Small intestine (tissue), 7 donors: Measurements from ENCODE around the gene IGHMBP2. TPM values are rescaled to one million over a fixed set of nuclear protein-coding genes. Genes with fewer than 3 reads are reported as not detected.

Source experiments
- DNase-seq, 2 donors: peaks; one replicate each; pipeline versions ENCODE4 v3.0.0 to v3.0.0-alpha.2; 2013
- FAIRE-seq: peaks from 2 replicates; lab custom pipeline; 2012; peaks lifted over from hg19 to GRCh38; lab: Jason Lieb, UNC
- H3K27ac ChIP-seq, 3 donors: one replicate each; pipeline ENCODE4 v1.5.1; 2013; ENCODE audit warnings: low read length in 2 of 3, mild to moderate bottlenecking in 2 of 3, control low read depth in 1 of 3, inconsistent platforms in 1 of 3, low read depth in 1 of 3, moderate library complexity in 1 of 3
- H3K27me3 ChIP-seq, 3 donors: one replicate each; pipeline ENCODE4 v1.6.1; 2013; ENCODE audit warnings: low read length in 3 of 3, inconsistent platforms in 1 of 3; ENCODE audit not compliant: control insufficient read depth in 3 of 3, insufficient read depth in 3 of 3
- H3K36me3 ChIP-seq, 3 donors: one replicate each; pipeline ENCODE4 v1.6.1; 2013; ENCODE audit warnings: low read length in 3 of 3, inconsistent platforms in 1 of 3, low read depth in 1 of 3, mild to moderate bottlenecking in 1 of 3, moderate library complexity in 1 of 3; ENCODE audit not compliant: control insufficient read depth in 3 of 3, insufficient read depth in 2 of 3
- H3K4me1 ChIP-seq, 3 donors: one replicate each; pipeline ENCODE4 v1.6.1; 2013; ENCODE audit warnings: low read length in 2 of 3, inconsistent platforms in 1 of 3, low read depth in 1 of 3, mild to moderate bottlenecking in 1 of 3, moderate library complexity in 1 of 3; ENCODE audit not compliant: control insufficient read depth in 3 of 3, insufficient read depth in 2 of 3
- H3K4me3 ChIP-seq, 3 donors: one replicate each; pipeline ENCODE4 v1.5.1; 2013; ENCODE audit warnings: low read length in 3 of 3, control low read depth in 1 of 3, inconsistent platforms in 1 of 3, low read depth in 1 of 3, mild to moderate bottlenecking in 1 of 3, moderate library complexity in 1 of 3
- H3K9me3 ChIP-seq, 2 donors: one replicate each; pipeline ENCODE4 v1.6.1; 2013; ENCODE audit warnings: low read depth in 1 of 2, low read length in 1 of 2; ENCODE audit not compliant: control insufficient read depth in 2 of 2, insufficient read depth in 1 of 2
- WGBS, 3 donors: extraction: QIAGEN DNeasy Blood & Tissue Kit; methylation state at CpG; one replicate each; pipeline ENCODE4 v1.1.7; 2013; 5-methylcytosine and 5-hydroxymethylcytosine counted together
- polyA plus RNA-seq, 4 donors: library from polyadenylated mRNA; stranded (reverse) in 3 of 4; unstranded in 1 of 4; fragments of 200-250 nt in 3 of 4; fragments of 120-200 nt in 1 of 4; gene quantifications; one replicate each; pipeline versions ENCODE4 v1.2.1 to v1.2.3, GENCODE V29; 2013
- donor health status: healthy with polysubstance abuse.
- donor health status: control.
- donor health status: control.
- donor health status: Bipolar disorder and iron deficiency.
- donor health status: healthy.

The IGHMBP2 gene
- polyA plus RNA-seq, 4 donors = 10.3 to 40.7 (median 19.5) TPM

- no peak for FAIRE-seq
- H3K27me3 ChIP-seq = no peaks in the 10 kb centered on the region
- H3K36me3 ChIP-seq = peaks cover 22 to 99% (median 29%) of the 10 kb centered on the region in 3 donors
- no peak overlapping the region for H3K27ac ChIP-seq
- H3K4me1 ChIP-seq = no peaks in the 10 kb centered on the region
- peaks cover 0 to under 1% of the 10 kb centered on the region in 2 donors for H3K9me3 ChIP-seq
- 91% methylated on average over 7 of the region's 7 CpGs for WGBS, 3 donors
- no peak overlapping the region for H3K4me3 ChIP-seq
- no peak for DNase-seq
Measured at GRCh38 chr11:68932358-68932757, 28.7 kb downstream of the IGHMBP2 start.

- no peak for FAIRE-seq
- no peak for DNase-seq
- H3K27me3 ChIP-seq = no peaks in the 10 kb centered on the region
- H3K36me3 ChIP-seq = peaks cover 26 to 99% (median 32%) of the 10 kb centered on the region in 3 donors
- H3K4me1 ChIP-seq = no peaks in the 10 kb centered on the region
- 96 to 98% (median 97%) methylated on average over 24 of the region's 24 CpGs for WGBS, 3 donors
- H3K9me3 ChIP-seq = no peaks in the 10 kb centered on the region
- no peak overlapping the region for H3K27ac ChIP-seq
- H3K4me3 ChIP-seq = no peak overlapping the region
Measured at GRCh38 chr11:68932933-68933577, 29.4 kb downstream of the IGHMBP2 start.

GRCh38 chr11:68933605-68934320 lies 30.1 kb downstream of the IGHMBP2 start:
- Histone ChIP-seq H3K27me3 (no peaks in the 10 kb centered on the region), H3K27ac (no peak overlapping the region), H3K4me3 (no peak overlapping the region), H3K9me3 (no peaks in the 10 kb centered on the region), H3K4me1 (no peaks in the 10 kb centered on the region), H3K36me3 (peaks cover 28 to 100% (median 29%) of the 10 kb centered on the region in 3 donors)
- no peak for FAIRE-seq
- DNase-seq = no peak
- WGBS, 3 donors = 90 to 95% (median 92%) methylated on average over 17 of the region's 17 CpGs

- Histone ChIP-seq H3K36me3 (peaks cover 23 to 100% (median 29%) of the 10 kb centered on the region in 3 donors), H3K27ac (no peak overlapping the region), H3K4me3 (no peak overlapping the region), H3K4me1 (no peaks in the 10 kb centered on the region), H3K27me3 (no peaks in the 10 kb centered on the region), H3K9me3 (no peaks in the 10 kb centered on the region)
- DNase-seq (no peak), FAIRE-seq (no peak)
- WGBS, 3 donors = 91 to 94% (median 94%) methylated on average over 12 of the region's 12 CpGs
Measured at GRCh38 chr11:68934321-68934645, 30.6 kb downstream of the IGHMBP2 start.

GRCh38 chr11:68934666-68935065 lies 31.0 kb downstream of the IGHMBP2 start:
- FAIRE-seq = no peak
- DNase-seq = no peak
- 95 to 99% (median 97%) methylated on average over 13 of the region's 13 CpGs for WGBS, 3 donors
- H3K4me1 ChIP-seq = no peaks in the 10 kb centered on the region
- no peak overlapping the region for H3K4me3 ChIP-seq
- H3K27me3 ChIP-seq = no peaks in the 10 kb centered on the region
- no peaks in the 10 kb centered on the region for H3K9me3 ChIP-seq
- H3K27ac ChIP-seq = no peak overlapping the region
- H3K36me3 ChIP-seq = peaks cover 22 to 100% (median 28%) of the 10 kb centered on the region in 3 donors

- 94 to 96% (median 96%) methylated on average over 15 of the region's 15 CpGs for WGBS, 3 donors
- H3K36me3 ChIP-seq = peaks cover 19 to 100% (median 24%) of the 10 kb centered on the region in 3 donors
- no peak for FAIRE-seq
Measured at GRCh38 chr11:68935066-68935465, 31.4 kb downstream of the IGHMBP2 start.

GRCh38 chr11:68935516-68936357 lies 32.0 kb downstream of the IGHMBP2 start:
- no peaks in the 10 kb centered on the region for H3K27me3 ChIP-seq
- no peak overlapping the region for H3K27ac ChIP-seq
- H3K4me3 ChIP-seq = no peak overlapping the region
- H3K9me3 ChIP-seq = no peaks in the 10 kb centered on the region
- no peak for DNase-seq
- WGBS, 3 donors = 95 to 96% (median 96%) methylated on average over 29 of the region's 29 CpGs
- peaks cover 15 to 100% (median 21%) of the 10 kb centered on the region in 3 donors for H3K36me3 ChIP-seq
- FAIRE-seq = no peak
- no peaks in the 10 kb centered on the region for H3K4me1 ChIP-seq

More at GRCh38 chr11:68935066-68935465, 31.4 kb downstream of the IGHMBP2 start:
- H3K4me1 ChIP-seq = no peaks in the 10 kb centered on the region
- H3K4me3 ChIP-seq = no peak overlapping the region
- H3K27ac ChIP-seq = no peak overlapping the region
- no peak for DNase-seq
- H3K27me3 ChIP-seq = no peaks in the 10 kb centered on the region
- H3K9me3 ChIP-seq = no peaks in the 10 kb centered on the region

- no peak overlapping the region for H3K27ac ChIP-seq
- WGBS, 3 donors = 89 to 94% (median 92%) methylated on average over 10 of the region's 10 CpGs
- no peak overlapping the region for H3K4me3 ChIP-seq
- DNase-seq = no peak
- FAIRE-seq = no peak
- no peaks in the 10 kb centered on the region for H3K4me1 ChIP-seq
- H3K36me3 ChIP-seq = peaks cover 15 to 100% (median 16%) of the 10 kb centered on the region in 3 donors
- H3K27me3 ChIP-seq = no peaks in the 10 kb centered on the region
- no peaks in the 10 kb centered on the region for H3K9me3 ChIP-seq
Measured at GRCh38 chr11:68936358-68936636, 32.6 kb downstream of the IGHMBP2 start.
